Tibial artery (tissue), 4 donors: ENCODE data around the gene TACC2.

Source experiments
- DNase-seq, 2 donors: peaks; one replicate each; pipeline ENCODE4 v3.0.0-alpha.2; 2019
- H3K27ac ChIP-seq, 2 donors: fragments of 200-600 bp; sonication (generic) in 1 of 2; 1 replicate in 1 of 2; 2 replicates in 1 of 2; pipeline ENCODE4 v1.5.1; 2018 to 2019; ENCODE audit warnings: mild to moderate bottlenecking in 1 of 2
- H3K27me3 ChIP-seq, 2 donors: fragments of 200-600 bp; sonication (generic) in 1 of 2; one replicate each; pipeline versions ENCODE4 v1.5.1 to v1.6.0; 2016 to 2019
- H3K36me3 ChIP-seq, 3 donors: fragments of 200-600 bp; sonication (generic) in 2 of 3; one replicate each; pipeline ENCODE4 v1.5.1; 2016 to 2019; ENCODE audit warnings: mild to moderate bottlenecking in 2 of 3
- H3K4me1 ChIP-seq, 4 donors: fragments of 200-600 bp; sonication (generic) in 2 of 4; 1 replicate in 3 of 4; 2 replicates in 1 of 4; pipeline ENCODE4 v1.5.1; 2016 to 2019
- H3K4me3 ChIP-seq, 2 donors: fragments of 200-600 bp; sonication (generic) in 1 of 2; 1 replicate in 1 of 2; 2 replicates in 1 of 2; pipeline ENCODE4 v1.5.1; 2018 to 2019; ENCODE audit warnings: mild to moderate bottlenecking in 2 of 2
- H3K9me3 ChIP-seq, 3 donors: fragments of 200-600 bp; sonication (generic) in 1 of 3; one replicate each; pipeline ENCODE4 v1.5.1; 2016 to 2019
- intact Hi-C: fragments of 100-400 bp; cut with DNase I; formaldehyde crosslinking; loops from one replicate; pipeline ENCODE4 v1.15.0; 2023; ENCODE audit warnings: low total_unique reads
- TF ChIP-seq, protein P1 (sequence below), 2 experiments: fragments of 200-600 bp in 1 of 2; fragments of 450-650 bp in 1 of 2; IDR thresholded peaks; one replicate each; pipeline ENCODE4 v1.5.1; 2017 to 2019; ENCODE audit warnings: antibody characterized with exemption in 2 of 2, mild to moderate bottlenecking in 1 of 2, moderate library complexity in 1 of 2

TACC2 gene

GRCh38 chr10:122208571-122209430 is 219.8 kb downstream of the TACC2 start:
- DNase-seq = no peak
- intact Hi-C loops = no loop called here
- no peaks in the 10 kb centered on the region for H3K9me3 ChIP-seq
- H3K36me3 ChIP-seq = peaks cover 17 to 32% (median 31%) of the 10 kb centered on the region in 3 donors
- no peaks in the 10 kb centered on the region for H3K27me3 ChIP-seq
- TF ChIP-seq, protein P1, sequence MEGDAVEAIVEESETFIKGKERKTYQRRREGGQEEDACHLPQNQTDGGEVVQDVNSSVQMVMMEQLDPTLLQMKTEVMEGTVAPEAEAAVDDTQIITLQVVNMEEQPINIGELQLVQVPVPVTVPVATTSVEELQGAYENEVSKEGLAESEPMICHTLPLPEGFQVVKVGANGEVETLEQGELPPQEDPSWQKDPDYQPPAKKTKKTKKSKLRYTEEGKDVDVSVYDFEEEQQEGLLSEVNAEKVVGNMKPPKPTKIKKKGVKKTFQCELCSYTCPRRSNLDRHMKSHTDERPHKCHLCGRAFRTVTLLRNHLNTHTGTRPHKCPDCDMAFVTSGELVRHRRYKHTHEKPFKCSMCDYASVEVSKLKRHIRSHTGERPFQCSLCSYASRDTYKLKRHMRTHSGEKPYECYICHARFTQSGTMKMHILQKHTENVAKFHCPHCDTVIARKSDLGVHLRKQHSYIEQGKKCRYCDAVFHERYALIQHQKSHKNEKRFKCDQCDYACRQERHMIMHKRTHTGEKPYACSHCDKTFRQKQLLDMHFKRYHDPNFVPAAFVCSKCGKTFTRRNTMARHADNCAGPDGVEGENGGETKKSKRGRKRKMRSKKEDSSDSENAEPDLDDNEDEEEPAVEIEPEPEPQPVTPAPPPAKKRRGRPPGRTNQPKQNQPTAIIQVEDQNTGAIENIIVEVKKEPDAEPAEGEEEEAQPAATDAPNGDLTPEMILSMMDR (IDR thresholded peaks at IDR 0.05) = no peak
- no peak overlapping the region for H3K4me3 ChIP-seq
- H3K27ac ChIP-seq = no peak overlapping the region
- H3K4me1 ChIP-seq = no peaks in the 10 kb centered on the region

- H3K9me3 ChIP-seq = no peaks in the 10 kb centered on the region
- intact Hi-C loops = no loop called here
- H3K4me3 ChIP-seq = no peak overlapping the region
- no peak overlapping the region for H3K27ac ChIP-seq
- H3K4me1 ChIP-seq = no peaks in the 10 kb centered on the region
- no peak for DNase-seq
- H3K27me3 ChIP-seq = no peaks in the 10 kb centered on the region
- peaks cover 17 to 38% (median 31%) of the 10 kb centered on the region in 3 donors for H3K36me3 ChIP-seq
- TF ChIP-seq, protein P1 (IDR thresholded peaks at IDR 0.05) = no peak
Observed at GRCh38 chr10:122210481-122211265, 221.7 kb downstream of the TACC2 start.

GRCh38 chr10:122213364-122213763 is 224.4 kb downstream of the TACC2 start:
- Histone ChIP-seq H3K36me3 (peaks cover 35 to 62% (median 53%) of the 10 kb centered on the region in 3 donors), H3K27ac (no peak overlapping the region), H3K4me1 (no peaks in the 10 kb centered on the region), H3K27me3 (no peaks in the 10 kb centered on the region), H3K9me3 (no peaks in the 10 kb centered on the region), H3K4me3 (no peak overlapping the region)
- intact Hi-C loops = no loop called here
- no peak for DNase-seq
- TF ChIP-seq, protein P1 (IDR thresholded peaks at IDR 0.05) = no peak

DNA sequence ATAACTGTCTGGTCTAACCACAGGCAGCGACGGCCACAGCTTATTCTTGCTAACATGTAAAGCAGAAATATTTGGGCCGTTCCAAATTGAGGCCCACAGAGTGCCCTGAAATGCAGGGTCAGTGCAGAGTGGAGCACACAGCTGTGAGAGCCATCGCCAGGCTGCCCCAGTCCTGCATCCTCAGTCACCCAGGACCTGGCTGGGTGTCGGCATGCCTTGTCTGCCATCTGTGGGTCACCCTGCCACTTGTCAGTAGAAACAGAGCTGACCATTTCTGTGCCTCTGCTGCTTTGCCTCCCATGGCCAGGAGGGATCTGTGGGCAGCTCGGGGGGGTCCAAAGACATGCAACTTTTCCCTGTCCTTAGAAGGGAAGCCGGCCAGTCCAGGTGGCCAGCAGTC is 224.8 kb downstream of the TACC2 start:
- H3K9me3 ChIP-seq = no peaks in the 10 kb centered on the region
- intact Hi-C loops = no loop called here
- H3K36me3 ChIP-seq = peaks cover 39 to 66% (median 57%) of the 10 kb centered on the region in 3 donors
- no peak for DNase-seq
- H3K27me3 ChIP-seq = no peaks in the 10 kb centered on the region
- no peaks in the 10 kb centered on the region for H3K4me1 ChIP-seq
- no peak overlapping the region for H3K27ac ChIP-seq
- no peak overlapping the region for H3K4me3 ChIP-seq
- TF ChIP-seq, protein P1 (IDR thresholded peaks at IDR 0.05) = peak in 1 of 2 experiments; percentile 19

DNA sequence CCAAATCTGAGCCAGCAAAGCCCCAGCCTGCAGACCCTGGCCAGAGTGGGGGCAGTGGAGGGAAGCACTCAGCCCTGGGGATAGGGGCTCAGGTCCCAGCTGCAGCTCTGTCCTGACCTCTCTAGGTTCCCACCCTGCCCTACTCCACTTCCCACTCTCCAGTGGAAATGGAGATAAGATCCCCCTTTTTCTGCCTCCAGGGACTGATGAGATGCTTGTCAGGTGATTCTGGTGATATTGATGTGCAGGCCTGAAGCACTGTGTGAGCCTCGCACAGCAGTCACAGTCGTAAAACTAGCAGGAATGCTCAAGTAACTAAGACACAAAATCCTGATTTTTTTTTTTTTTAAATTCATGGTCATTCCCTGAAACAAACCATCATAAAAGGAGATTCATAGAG is 227.1 kb downstream of the TACC2 start:
- TF ChIP-seq, protein P1 (IDR thresholded peaks at IDR 0.05) = no peak
- Histone ChIP-seq H3K36me3 (peaks cover 40 to 72% (median 55%) of the 10 kb centered on the region in 3 donors), H3K9me3 (no peaks in the 10 kb centered on the region), H3K27ac (no peak overlapping the region), H3K27me3 (no peaks in the 10 kb centered on the region), H3K4me1 (no peaks in the 10 kb centered on the region), H3K4me3 (no peak overlapping the region)
- intact Hi-C loops = loop anchor here (2.0 kb wide), 1 partner anchor 157 kb away; no protein-coding TSS in a partner anchor
- DNase-seq = no peak
